HCT116 (cell line): ENCODE measurements around the gene OR11H7.
"Not testable (repeated sequence)": the region's sequence is repeated elsewhere in the genome, so short reads cannot be mapped to it uniquely, and the experiment has no call there.

Experiments
- CTCF ChIP-seq, 3 experiments: fragments of 200-600 bp in 1 of 3; sonication (generic) in 1 of 3; IDR thresholded peaks in 2 of 3; conservative IDR thresholded peaks in 1 of 3; 2 replicates each; pipeline ENCODE4 v1.5.1; 2012 to 2017; ENCODE audit warnings: low read depth in 2 of 3, low read length in 2 of 3, antibody characterized with exemption in 1 of 3, borderline replicate concordance in 1 of 3, control low read depth in 1 of 3, mild to moderate bottlenecking in 1 of 3, mixed read lengths in 1 of 3, mixed run types in 1 of 3, moderate library complexity in 1 of 3; ENCODE audit not compliant: insufficient read depth in 1 of 3
- ELF1 ChIP-seq: IDR thresholded peaks from 2 replicates; pipeline ENCODE4 v1.6.1; 2012; ENCODE audit warnings: low read depth, borderline replicate concordance
- EZH2 ChIP-seq: fragments of 200-600 bp; sonication (generic); IDR thresholded peaks from 2 replicates; pipeline ENCODE4 v1.6.1; 2017; ENCODE audit warnings: antibody characterized with exemption, mixed run types
- MAX ChIP-seq: IDR thresholded peaks from 2 replicates; pipeline ENCODE4 v1.6.1; 2012
- POLR2A ChIP-seq: IDR thresholded peaks from 2 replicates; pipeline ENCODE4 v1.7.0; 2011; ENCODE audit warnings: borderline replicate concordance; ENCODE audit not compliant: insufficient read depth, insufficient read length; ENCODE audit errors: extremely low read depth
- RAD21 ChIP-seq: IDR thresholded peaks from 2 replicates; pipeline ENCODE4 v1.6.1; 2012; ENCODE audit warnings: low read depth, mild to moderate bottlenecking
- REST ChIP-seq: IDR thresholded peaks from 2 replicates; pipeline ENCODE4 v1.6.1; 2012; ENCODE audit warnings: low read depth
- SP1 ChIP-seq: IDR thresholded peaks from 2 replicates; pipeline ENCODE4 v1.6.1; 2012; ENCODE audit warnings: low read depth
- YY1 ChIP-seq: IDR thresholded peaks from 2 replicates; pipeline ENCODE4 v1.6.1; 2011; ENCODE audit warnings: low read length, low read depth, moderate library complexity, mild to moderate bottlenecking; ENCODE audit not compliant: insufficient replicate concordance; ENCODE audit errors: extremely low read depth

- not testable (repeated sequence) for TF ChIP-seq POLR2A; EZH2; YY1; SP1; CTCF (IDR thresholded peaks at IDR 0.05 in 2 of 3, conservative IDR thresholded peaks at IDR 0.05 in 1 of 3; ENCODE audit: borderline replicate concordance in 1 of 3, insufficient read depth in 1 of 3, low read depth in 2 of 3, low read length in 2 of 3); MAX; REST; ELF1; RAD21
Measured at GRCh38 chr14:20280265-20280664, 51.5 kb downstream of the OR11H7 start.
